HG03108 (cell line): ENCODE results near the gene SLC7A8.

Source experiments
- ATAC-seq: cut with Tn5 transposase; IDR thresholded peaks from one replicate; pipeline ENCODE4 v1.9.1; 2021; ENCODE audit warnings: moderate library complexity; ENCODE audit not compliant: unreplicated experiment

SLC7A8 gene

DNA sequence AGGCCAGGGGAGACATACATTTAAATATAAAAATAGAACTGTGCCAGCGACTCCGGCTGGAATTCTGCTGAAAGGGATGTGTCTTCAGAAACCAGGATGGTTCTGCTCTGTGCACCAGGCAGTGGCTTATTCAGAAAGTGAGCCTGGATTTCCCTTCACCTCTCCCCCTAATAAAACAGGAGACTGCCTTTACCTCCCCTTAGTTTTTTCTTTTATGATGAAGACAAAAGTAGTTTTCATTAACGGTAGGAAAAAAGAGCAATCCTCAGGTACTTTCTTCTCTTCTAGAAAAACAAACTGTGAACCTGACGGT lies 346 bp downstream of the SLC7A8 start:
- ATAC-seq = no peak

DNA sequence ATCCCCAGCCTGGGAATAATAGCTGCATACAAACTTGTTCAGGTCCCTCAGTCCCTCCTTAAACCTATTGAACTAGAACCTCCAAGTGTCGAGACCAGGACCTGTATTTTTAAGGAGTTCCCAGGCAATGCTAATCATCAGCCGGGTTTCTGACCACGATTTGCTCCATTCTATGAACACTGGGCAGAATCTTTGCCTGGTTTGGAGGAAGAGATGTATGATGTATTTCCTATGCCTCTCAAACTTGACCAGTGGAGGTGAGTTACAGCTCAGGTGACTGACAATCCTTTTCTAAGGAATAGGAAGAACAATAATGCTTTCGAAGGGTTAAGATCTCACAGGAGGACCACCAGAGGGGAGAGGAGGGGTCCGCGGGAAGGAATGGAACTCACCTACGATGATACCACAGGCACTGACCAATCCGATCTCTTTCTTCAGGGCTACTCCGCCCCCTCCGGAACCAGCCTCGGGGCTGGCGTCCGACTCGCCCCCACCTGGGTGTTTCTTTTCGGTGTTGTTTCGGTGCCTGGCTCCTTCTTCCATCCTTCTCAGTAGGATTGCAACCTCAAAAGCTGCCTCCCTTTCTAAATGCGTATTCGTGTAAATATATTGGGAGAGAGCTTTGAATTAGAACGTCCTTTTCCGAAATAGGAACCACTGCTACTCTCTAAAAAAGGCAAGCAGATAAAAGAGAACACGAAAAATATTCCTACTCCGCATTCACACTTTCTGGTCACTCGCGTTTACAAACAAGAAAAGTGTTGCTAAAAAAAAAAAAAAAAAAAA lies 895 bp downstream of the SLC7A8 start:
- no peak for ATAC-seq

DNA sequence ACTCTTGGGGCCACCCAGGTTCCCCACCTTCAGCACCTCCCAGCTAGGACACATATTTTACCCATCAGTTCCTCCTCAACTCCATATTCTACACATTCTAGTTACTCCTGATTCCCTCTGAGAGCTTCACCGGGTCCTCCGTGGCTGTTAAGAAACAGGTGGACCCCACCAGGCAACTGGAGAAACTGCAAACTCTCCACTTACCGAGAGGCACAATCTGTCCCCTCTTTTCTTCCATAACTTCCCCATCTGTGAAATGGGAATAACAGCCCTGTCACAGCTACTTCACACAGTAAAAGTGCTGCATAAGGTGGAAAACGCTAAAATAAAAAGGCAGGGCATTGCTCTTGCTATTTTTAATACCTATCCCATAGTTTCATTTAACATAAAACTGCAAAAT lies 1.5 kb downstream of the SLC7A8 start:
- no peak for ATAC-seq

DNA sequence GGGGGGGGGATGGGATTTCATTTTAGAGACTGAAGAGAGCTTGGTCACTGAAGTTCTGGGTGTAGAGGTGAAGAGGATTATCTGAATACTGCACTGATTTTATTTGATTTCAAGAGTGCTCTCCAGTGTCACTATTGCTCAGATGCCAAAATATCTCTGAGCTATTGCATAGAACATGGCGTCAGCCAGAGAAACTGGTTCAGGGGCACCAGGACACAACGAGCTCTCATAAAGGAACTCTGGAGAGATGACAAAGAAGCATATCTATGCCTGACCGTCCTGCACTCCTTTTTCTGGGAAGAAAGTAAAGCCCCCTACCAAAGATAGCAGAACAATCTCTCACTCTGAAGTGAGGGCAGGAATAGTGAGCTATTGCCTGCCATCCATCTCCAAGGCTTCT lies 2.0 kb downstream of the SLC7A8 start:
- no peak for ATAC-seq

DNA sequence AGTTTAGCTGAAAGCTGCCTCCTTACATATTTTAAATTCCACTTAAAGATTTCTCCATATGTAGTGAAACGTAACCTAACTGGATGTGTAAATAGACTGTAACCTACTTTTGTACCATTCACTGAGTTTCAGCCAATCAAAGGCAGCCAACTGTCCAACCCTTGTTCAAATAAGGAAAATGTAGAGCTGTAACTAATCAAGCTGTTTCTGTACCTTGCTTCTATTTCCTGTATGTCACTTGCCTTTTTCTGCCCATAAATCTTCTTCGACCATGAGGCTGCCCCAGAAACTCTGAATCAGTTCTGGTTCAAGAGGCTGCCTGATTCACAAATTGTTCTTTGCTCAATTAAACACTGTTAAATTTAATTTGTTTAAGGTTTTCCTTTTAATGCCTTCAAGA lies 6.3 kb downstream of the SLC7A8 start:
- ATAC-seq = no peak

DNA sequence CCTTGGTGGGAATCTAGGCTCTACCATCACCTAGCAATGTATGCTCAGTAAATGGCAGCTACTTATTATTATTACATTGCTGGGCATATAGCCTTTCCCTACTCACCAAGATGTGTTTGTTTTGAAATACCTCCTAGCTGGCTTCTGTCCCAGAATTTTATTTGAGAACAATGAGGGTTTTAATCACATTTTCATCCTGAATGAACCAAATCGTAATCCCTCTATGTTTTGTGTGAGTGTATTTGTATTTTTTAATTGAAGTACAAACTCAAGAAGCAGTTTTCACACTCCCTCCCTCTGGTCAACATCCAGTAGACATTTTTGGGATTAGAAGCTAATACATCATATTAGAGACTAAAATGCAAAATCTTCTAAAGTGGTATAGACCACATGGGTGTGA lies 7.6 kb downstream of the SLC7A8 start:
- ATAC-seq = no peak

DNA sequence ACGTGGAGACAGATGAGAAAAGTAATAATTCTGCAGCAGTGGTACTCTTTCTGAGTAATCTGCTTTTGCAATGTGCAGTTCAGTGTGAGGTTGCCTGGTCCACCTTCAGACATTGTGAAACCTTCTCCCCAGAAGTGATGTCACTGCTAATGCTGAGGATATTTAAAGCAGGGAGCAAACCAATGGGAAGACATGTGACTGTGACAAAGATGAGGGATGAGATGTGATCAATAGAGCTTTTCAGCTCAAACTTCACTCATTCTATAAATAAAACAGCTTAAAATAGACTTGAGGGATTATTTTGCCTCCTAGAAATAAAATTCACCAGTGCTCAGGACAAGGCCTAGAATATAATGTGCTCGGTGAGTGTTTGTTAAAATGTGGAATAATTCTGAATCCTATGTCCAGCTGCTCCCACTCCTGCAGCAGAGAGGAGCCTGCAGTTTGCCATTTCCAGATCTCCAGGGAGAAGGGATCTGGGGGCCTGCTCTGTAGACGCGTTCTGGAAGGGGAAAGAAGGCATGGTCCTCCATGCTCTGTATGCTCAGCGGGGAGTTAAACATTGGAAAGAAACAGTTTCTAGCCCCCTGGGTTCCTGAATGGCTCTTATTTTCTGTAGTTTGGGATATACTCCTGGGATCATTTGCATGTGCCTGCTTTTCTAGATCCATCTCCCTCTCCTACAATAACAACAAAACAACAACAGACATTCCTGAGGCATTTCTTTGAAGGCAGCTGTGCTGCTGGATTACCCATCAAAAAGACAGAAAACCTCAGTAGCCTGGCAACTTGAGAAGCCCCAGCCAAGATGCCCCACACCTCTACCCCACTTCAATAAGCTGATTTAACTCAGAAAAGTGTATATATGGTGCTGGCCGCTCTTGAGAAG lies 8.9 kb downstream of the SLC7A8 start:
- ATAC-seq = no peak

DNA sequence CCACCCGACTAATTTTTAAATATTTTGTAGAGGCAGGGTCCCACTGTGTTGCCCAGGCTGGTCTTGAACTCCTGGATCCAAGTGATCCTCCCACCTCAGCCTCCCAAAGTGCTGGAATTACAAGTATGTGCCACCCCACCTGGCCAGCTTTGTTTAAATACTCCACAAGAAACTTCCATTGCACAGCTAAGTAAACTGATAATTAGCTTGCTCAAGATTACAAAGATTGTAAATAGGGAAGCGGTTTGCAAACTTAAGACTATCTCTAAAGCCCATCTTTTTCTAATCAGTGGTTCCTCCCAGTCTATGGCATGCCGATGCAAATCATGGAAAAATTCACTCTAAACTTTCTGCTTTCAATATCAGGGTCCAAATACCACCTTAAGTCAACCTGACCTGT lies 9.7 kb downstream of the SLC7A8 start:
- no peak for ATAC-seq

DNA sequence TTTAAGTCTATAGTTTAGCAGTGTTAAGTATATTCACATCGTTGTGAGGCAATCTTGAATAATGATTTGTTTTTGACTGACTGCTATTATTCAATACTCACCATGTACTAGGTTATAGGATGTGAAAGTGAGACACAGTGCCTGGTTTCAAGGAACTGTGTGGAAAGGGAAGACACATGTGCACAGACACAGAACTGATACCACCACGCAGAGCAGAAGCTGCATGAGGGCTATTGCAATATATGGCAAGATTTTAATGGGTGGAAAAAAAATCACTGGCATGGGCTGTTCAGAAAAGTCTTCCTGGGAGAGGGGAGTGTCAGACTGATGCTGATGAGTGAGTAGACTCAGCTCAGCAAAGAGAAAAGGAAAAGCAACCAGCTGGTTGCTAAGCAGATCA lies 10.4 kb downstream of the SLC7A8 start:
- no peak for ATAC-seq

DNA sequence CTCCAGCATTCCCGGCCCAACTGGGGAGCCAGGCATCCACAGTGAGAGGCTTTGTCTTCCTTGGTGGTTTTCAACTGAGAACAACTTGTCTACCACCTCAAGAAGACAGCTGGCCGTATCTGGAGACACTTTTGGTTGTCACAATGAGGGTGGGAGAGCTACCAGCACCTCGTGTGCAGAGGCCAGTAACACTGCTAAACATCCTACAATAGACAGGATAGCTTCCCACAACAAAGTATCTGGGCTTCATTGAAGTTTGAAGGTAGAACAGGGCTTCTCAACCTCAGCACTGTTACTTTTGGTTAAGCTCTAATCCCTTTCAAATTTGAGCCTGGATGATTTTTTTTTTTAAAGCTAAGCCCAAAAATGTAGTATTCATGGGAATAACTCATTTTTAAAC lies 10.9 kb downstream of the SLC7A8 start:
- ATAC-seq = no peak

DNA sequence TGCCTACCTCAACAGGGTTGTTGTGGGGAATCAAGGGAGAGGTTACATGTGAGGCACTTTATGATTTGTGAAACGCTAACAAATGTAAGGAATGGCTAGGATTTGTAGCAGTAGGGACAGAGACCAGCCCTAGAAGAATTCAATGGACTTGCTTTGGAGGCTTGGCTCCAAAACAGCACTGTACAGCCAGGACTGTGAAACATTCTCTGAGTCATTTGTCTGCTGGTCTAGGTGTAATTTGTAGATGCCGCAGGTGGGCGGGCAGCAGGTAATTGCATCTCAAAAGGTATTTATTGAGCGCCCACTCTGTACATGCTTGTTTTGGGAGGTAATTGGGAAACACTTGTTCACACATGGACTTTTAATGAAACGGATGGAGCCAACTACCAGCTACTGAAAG lies 11.4 kb downstream of the SLC7A8 start:
- no peak for ATAC-seq

DNA sequence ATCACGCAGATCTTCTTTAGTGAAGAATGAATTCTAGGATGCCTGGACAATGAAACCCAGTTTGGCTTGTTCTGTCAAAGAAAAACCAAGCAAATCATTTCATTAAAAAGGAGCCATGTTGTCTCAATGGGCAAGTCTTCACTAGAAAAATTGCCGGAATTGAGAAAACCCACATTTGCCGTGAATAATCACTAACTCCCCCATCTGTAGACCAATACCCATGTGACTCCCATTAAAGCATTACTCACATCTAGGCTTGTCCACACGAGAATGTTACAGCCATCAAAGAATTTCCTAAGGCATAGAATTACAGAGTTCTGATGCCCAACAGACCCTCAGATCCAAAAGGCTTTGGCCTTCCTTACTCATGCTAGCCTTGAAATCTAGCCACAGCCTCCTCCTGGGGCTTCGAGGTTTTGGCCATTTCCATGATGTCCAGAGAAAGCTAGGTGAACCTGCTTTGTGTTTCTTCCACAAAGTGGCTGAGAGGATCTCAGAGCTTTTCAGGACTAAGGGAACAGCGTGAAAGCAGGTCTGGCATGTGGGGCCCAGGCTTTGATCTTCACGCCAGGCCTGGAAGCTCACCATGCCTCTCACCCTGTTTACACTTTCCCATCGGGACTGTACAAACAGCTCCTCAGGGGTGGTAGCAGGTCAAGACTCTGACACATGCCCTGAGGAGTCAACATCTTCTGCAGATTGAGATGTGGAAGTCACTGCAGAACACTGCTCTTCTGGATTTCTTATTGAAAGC lies 12.1 kb downstream of the SLC7A8 start:
- no peak for ATAC-seq

DNA sequence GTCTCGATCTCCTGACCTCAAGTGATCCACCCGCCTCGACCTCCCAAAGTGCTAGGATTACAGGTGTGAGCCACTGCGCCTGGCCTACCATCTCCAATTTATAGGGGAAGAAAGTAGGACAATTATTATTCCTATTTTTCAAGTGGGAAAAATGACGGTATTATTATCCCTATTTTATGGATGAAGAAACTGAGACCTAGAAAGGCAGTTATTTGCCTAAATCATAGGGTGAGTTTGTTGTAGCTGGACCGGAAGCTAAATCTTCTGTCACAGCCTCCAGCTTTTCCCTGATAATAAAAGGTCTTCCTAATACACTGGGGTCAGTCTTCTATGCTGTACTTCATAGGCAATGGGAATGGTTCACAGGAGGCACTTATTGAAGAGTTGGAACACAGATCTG lies 13.8 kb downstream of the SLC7A8 start:
- no peak for ATAC-seq

DNA sequence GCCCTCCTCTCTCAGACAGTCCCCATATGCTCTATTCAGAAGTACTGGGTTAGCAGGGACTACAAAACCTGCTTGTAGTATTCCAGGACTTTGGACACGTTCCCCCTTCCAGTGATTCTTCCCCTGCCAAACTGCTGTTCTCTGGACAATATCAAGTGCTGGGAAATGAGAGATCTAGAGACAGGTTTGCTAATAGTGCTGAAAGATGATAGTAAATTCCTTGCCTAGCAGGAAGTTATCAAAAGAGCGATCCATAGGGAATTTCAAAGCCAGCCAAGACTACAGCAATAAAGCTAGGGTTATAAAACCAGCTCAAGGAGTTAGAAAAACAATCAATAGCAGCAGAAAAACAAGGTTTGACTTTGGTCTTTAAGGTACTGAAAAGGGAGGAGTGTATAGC lies 15.2 kb downstream of the SLC7A8 start:
- ATAC-seq = no peak

DNA sequence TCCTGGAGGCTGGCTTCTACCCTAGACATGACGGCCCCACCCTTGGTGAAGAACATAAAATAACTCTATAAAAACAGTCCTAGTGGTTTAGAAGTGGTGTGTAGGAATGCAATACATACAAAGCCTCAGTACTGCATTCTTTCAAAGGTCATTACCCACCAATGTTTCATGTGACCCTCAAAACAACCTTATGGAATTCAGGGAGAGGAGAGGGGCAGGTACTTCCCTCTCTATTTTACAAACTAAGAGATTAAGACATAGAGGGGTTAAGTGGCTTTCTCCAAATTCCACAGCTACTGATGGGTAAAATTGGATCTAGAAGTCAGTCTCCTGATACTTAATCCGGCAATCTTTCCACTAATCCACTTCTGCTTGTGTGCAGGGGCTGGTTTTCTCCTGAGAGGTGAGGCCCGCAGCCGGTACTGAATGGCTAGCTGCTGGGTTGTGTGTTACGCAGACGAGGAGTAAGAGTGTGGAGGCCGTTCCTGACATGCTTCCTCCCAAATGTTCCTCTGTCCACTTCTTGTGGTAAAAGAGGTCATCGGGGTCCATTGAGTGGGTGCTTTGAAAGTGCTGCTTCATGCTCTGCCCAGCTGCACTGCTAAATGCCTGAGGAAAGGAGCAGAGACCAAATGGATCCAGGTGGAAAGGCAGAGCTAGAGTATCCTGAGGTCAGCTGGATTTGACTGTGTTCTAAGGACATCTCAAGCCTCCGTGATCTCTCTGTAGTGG lies 16.2 kb downstream of the SLC7A8 start:
- no peak for ATAC-seq

DNA sequence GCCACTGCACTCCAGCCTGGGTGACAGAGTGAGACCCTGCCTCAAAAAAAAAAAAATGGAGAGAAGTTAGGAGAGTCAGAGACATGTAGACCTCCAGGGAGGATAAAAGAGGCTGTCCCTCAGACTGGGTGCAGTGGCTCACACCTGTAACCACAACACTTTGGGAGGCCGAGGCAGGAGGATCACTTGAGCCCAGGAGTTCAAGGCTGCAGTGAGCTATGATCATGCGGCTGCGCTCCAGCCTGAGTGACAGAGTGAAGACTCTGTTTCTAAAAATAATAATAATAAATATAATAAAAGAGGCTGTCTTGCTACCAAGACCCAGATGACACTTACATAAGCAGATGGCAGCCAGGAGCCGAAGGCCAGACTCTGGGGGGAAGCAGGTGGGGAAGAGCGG lies 18.5 kb downstream of the SLC7A8 start:
- ATAC-seq = no peak

DNA sequence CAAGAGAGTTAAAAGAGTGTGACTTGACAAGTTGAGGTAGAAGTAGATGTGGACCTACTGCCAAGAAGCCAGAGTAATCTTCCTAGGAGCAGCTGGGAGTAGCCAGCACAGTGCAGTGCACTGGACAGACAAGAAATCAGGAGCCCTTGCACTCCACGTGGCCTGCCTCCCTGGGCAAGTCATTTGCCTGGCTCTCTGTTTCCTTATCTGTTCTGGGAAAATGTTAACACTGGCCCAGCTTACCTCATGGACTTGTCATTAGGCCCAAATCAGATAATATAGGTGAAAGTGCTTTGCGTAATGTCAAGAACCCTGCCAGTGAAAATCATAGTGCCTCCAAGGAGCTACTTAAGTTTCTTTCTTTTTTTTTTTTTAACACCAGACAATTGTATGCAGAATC lies 19.2 kb downstream of the SLC7A8 start:
- no peak for ATAC-seq

DNA sequence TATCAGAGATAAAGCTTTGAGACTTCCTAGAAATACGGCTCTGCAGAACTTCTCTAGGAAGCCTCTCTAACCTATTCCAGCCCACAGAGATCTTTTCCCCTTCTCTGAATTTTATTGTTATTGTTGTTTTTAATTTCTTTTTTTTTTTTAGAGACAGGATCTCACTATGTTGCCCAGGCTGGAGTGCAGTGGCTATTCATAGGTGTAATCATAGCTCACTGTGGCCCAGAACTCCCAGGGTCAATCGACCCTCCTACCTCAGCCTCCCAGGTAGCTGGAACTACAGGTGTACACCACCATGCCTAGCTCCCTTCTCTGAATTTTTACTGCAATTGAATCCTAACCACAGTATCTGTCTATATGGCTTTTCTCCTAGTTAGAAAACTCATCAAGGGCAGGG lies 19.6 kb downstream of the SLC7A8 start:
- no peak for ATAC-seq

DNA sequence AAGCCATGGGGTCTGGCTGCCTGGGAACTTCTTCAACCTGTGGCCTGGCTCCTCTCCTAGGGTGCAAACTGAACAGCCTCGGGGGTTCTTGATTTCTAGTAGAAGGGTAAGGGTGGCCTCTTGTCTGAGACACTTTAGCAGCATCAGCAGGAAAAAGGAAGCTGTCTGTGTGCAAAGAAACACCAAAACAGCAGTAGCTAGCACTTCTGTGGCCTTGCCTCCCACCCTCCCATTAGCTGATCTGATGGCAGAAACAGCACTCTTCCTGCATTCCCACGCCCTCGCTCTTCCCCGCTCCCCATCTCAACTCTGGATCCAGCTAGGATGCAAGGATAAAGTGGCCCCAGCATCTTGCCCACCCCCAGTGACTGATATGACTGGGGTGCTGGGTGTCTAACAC lies 20.7 kb downstream of the SLC7A8 start:
- no peak for ATAC-seq

DNA sequence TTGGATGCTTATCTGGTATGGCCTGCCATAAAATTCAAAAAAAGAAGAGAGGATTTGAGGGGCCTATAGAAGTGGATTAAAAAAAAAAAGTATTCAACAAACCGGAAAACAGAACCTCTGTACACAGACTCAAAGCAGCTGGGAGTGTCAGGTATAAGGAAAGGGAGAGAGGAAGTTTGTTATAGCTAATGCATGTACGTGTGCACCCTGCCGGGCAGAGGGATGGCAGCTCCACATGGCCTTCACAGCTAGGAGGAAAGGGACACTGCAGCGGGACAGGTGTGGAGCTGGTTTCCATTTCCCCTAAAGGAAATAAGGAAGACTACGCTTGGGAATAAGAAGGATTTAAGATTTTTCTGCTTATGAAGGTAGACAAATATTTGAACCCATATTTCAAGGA lies 21.5 kb downstream of the SLC7A8 start:
- ATAC-seq = no peak

DNA sequence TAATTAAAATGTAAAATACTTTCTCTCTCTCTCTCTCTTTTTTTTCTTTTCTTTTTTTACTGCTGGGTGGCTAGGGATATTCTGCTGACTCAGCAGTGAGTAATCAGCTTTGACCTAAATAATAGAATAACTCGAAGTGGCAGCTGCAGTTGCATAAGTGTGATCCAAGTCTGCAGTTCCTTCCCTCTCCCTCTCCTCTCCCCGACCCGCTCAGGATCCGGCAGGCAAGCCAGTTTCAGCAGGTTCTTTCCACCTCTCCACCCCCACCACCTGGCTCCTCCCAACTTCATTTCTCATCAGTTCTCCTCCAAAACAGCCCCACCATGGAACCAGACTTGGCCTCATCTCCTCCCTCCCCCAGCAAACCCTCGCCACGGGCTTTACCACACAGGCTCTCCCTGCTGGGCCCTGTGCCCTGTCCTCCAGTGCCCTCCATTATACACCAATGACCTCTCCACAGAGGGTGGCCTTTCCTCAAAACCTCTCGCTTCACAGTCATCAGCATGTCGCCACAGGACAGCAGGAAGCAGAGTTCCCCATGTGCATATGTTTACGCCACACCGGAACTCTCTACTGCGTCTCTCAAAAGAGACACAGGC lies 22.4 kb downstream of the SLC7A8 start:
- ATAC-seq = no peak
